GM18511 (cell line): Measurements from ENCODE around the gene DNAL1.
"Not testable (repeated sequence)": the region's sequence is repeated elsewhere in the genome, so short reads cannot be mapped to it uniquely, and the experiment has no call there.

Experiments used
- ATAC-seq: cut with Tn5 transposase; IDR thresholded peaks from one replicate; pipeline ENCODE4 v1.9.1; 2021; ENCODE audit warnings: mild to moderate bottlenecking, moderate library complexity; ENCODE audit not compliant: unreplicated experiment

The DNAL1 gene

DNA sequence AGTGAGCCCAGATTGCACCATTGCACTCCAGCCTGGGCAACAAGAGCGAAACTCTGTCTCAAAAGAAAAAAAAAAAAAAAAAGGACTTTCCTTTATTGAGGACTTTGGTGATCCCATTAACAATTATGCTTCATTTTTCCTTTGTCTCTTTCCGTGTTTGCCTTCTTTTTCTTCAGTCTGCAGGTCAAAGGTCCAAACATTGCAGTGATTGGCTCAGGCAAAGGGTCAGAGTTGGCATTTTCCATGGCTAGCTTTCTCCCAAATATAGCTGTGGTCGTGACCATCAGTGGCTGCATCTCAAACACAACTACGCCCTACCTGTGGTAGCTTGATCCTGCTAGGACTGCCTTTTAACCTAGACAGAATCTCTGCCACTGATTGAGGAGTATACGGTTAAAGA lies 7.0 kb upstream of the DNAL1 start:
- no peak for ATAC-seq

DNA sequence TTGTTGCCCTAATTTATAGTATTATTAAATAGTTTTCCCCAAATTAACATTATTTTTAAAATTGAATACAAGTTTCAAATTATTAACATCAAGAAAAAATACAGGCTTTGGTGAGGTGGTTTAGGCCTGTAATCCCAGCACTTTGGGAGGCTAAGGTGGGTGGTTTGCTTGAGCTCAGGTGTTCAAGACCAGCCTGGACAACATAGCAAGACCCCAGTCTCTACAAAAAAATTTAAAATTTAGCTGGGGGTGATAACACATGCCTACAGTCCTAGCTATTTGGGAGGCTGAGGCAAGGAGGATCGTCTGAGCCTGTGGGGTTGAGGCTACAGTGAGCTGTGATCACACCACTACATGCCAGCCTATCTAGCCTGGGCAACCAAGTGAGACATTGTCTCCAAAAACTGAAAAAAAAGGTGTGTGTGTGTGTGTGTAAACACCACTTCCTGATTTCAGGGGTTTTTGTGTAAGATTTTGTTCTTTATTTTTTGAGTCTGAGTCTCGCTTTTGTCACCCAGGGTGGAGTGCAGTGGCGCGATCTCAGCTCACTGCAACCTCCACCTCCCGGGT lies 3.9 kb upstream of the DNAL1 start:
- no peak for ATAC-seq

DNA sequence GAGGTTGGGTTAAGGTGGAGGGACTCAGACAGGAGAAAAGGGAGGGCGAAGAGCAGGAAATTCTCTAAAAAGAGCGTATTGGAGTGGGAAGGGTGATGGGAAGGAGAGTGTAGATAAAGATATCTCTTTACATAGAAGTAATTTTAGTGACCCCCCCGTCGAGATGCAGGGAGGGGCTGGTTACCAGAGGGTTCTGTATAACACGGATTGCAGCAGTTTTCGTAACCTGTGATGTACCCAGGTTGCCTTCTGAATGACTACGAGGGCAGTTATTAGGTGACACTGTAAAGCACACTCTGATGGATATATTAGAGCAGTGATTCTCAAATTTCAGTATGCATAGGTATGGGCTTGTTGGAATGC lies 443 bp downstream of the DNAL1 start:
- no peak for ATAC-seq

DNA sequence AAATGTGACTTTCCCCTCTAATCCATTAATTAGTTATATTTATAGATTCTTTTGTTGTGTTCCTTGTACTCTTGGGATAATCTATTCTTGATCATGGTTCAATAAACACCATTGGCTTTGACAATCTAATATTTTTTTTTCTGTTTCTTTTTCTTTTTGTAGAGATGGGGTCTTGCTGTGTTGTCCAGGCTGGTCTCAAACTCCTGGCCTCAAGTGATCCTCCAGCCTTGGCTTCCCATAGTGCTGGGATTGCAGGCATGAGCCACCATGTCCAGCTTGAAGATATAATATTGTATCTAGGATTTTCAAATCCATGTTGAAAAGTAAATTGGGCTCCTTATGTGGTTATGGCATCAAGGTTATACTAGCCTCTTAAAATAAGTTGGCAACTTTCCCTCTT lies 6.2 kb downstream of the DNAL1 start:
- ATAC-seq = no peak

DNA sequence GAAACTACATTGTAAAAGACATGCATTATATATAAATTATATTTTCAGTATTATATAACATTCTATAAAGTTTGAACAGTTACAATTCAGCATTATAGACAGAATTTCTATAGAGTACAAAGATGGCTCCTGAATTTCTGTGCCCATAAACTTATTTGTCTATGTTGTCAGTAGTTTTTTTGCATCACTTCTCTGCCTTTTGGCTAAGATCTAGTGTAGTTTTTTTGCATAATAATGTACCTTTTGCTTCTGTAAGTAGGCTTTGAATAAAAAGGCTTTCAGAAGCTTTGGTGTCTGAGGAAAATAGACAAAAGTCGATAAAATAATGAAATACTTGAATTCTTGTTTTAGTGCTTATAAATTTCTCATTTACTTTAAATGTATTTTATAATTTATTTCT lies 11.1 kb downstream of the DNAL1 start:
- ATAC-seq = no peak

DNA sequence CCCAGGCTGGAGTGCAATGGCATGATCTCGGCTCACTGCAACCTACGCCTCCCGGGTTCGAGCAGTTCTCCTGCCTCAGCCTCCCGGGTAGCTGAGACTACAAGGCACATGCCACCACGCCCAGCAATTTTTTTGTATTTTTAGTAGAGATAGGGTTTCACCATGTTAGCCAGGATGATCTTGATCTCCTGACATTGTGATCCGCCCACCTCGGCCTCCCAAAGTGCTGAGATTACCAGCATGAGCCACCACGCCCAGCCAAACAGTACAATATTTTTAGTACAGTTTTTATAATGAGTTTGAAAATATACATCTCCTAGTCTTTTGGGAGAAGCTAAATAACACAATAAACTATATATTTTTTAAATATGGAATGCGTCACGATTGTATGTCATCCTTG lies 14.4 kb downstream of the DNAL1 start:
- ATAC-seq = not testable (repeated sequence)

DNA sequence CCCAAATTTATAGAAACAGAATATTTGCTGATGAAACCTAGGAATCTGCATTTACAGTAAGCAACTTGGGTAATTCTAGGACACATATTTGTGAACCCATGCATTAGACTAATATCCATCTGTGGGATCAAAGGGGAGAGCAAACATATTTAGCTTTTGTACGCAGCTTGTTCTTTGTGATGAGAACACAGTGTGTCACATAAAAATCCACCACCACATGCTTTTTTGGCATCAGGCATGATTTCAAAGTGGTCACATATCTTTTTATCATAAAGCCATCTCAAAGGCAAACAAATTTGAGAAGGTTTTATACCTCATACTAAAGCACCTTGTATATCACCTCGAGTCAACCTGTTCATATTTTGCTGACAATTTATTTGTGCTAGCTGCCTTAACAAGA lies 15.7 kb downstream of the DNAL1 start:
- no peak for ATAC-seq

DNA sequence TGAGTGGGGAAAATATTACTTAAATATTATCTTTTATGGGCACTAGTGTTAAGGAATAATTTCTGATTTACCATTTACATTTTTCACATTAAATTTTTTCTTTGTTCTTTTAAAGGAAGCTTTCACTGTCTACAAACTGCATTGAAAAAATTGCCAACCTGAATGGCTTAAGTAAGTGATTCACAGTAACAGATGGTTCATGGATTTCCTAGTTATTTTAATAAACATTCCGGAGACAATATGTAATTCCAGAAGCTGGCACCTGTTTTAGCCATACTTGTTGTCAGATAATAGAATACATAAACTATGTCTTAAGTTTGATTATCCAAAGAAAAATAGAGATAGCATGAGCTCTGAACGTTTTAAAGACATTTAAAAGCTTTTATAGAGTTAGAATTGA lies 17.1 kb downstream of the DNAL1 start:
- no peak for ATAC-seq

DNA sequence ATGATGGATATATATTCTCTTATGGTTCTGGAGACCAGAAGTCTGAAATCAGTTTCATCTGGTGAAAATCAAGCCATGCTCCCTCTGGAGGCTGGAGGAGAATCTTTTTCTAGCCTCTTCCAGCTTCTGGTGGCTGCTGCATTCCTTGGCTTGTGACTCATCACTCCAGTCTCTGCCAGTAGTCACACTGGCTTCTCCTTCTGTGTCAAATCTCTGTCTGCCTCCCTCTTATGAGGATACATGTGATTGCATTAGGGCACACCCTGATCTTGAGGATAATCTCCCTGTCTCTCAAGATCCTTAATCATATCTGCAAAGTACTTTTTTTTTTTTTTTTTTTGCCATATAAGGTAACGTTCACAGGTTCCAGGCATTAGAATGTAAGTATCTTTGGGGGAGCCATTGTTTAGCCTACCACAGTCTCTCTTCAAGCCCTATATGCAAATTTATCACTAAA lies 17.7 kb downstream of the DNAL1 start:
- no peak for ATAC-seq

DNA sequence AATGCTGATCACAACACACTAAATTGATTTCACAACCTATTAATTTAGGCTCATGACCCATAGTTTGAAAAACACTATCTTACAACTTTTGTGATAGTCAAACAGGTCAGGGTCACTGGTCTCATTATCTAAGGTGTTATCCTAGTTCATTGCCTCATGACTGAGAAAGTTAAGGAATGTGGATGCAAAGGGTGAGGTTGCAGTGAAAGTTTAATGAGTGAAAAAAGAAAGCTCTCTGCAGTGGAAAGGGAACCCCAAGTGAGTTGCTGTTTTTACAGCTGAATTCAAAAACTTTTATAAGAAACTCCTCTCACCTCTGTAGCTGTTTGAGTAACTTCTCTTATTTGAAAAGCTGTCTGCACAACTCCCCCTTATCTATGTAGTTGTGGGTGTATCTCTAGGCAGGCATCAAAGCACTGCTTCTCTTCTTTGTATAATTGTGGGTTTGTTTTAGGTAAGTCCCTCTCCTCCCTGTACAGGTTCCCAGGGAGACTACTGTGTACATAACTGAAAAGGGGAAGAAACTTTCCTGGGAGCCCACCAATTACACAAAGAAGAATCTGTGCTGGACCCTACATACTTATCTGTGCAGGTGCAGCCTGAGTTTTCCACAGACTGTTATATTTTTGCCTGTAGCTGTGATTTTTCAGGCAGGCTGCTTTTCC lies 18.9 kb downstream of the DNAL1 start:
- no peak for ATAC-seq

DNA sequence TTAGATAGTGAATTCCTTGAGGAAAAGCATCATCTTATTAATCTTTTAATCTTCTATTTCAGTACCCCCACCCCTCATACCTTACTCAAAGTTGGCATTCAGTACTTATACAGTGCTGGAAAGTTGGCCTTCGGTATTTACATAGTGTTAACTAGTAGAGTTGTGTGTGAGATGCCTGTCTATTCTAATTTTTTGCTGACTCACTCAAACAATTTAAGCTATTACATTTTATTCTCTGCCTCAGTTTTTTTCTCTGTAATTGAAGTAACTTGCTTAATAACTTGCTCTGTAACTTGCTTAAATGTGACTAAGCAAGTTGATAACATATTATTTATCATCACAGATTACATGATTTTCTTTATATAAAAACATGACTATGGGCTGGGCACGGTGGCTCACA lies 20.3 kb downstream of the DNAL1 start:
- ATAC-seq = no peak

DNA sequence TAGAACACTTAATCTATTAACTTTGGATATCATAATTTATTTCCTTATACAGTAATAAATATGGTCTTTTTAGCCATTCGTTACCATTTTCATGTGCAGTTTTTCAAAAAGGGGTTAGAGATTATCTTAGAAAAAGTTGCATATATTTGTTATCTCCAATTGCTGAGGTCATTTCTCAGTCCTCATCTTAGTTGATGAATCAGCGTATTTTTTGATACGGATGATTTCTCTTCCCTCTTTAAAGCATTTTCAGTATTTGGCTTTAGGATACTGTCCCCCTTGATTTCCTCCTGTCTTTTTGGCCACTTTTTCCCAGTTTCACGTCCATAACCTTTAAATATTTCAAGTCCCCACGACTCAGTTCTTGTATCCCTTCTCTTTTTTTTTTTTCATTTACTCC lies 21.8 kb downstream of the DNAL1 start:
- ATAC-seq = no peak

DNA sequence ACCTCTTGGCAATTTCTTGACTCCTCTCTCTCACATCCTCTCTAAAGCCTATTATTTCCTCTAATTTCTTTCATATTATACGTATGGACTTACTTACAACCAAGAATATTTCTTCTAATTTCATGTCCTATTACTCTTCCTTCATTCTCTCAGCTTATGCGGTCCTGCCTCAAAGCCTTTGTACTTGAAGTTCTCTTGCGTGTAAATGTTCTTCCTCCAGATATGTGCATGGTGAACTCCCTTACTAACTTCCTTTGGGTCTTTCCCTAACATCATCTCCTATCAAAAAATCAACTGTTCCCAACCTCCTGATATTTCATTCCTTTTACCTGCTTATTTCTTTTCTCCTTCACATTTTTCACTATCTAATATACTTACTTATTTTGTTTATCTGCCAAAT lies 23.1 kb downstream of the DNAL1 start:
- ATAC-seq = no peak

DNA sequence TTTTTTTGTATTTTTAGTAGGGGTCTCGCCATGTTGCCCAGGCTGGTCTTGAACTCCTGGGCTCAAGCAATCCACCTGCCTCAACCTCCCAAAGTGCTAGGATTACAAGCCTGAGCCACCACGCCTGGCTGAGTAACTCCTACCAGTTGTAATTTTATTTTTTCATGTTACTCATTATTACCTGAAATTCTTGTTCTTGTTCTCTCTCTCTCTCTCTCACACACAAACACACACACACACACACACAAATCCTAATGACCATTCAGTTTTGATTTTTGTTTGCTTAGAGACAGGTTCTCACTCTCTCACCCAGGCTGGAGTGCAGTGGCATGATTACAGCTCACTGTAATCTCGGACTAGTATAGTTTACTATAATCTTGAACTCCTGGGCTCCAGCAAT lies 30.2 kb downstream of the DNAL1 start:
- no peak for ATAC-seq

DNA sequence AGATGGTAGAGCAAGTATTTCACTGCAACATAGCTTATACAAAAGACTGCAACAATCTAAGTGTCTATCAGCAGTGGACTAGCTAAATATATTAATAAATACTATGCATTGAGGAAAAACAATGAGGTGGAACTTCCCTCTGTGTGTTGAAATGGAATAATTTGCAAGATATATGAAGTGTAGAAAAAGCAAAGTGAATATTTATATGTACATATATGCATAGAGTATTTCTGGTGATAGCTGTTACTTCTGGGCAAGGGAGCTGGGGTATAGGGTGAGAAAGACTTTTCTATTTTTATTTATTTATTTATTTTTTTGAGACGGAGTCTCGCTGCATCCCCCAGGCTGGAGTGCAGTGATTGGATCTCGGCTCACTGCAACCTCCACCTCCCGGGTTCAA lies 33.9 kb downstream of the DNAL1 start:
- no peak for ATAC-seq

DNA sequence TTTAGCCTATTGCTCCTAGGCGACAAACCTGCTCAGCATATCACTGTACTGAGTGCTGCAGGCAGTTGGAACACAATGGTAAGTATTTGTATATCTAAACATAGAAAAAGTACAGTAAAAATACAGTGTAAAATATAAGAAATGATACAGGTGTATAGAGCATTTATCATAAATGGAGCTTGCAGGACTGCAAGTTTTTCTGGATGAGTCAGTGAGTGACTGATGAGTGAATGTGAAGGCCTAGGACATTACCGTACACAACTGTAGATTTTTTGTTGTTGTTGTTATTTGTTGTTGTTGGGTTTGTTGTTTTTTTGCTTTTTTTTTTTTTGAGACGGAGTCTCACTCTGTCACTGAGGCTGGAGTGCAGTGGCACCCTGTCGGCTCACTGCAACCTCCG lies 36.0 kb downstream of the DNAL1 start:
- ATAC-seq = no peak

DNA sequence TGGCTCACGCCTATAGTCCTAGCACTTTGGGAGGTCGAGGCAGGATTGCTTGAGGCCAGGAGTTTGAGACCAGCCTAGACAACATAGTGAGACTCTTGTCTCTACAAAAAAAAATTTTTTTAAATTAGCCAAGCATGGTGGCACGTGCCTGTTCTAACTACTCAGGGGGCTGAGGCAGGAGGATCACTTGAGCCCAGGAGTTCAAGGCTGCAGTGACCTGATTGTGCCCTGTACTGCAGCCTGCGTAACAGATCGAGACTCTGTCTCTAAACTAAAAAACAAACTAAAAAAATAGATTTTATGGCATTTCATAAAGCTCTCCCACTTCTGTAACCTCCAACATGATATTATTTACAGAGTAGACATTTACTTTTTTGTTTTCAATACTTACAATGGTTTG lies 39.8 kb downstream of the DNAL1 start:
- ATAC-seq = no peak

DNA sequence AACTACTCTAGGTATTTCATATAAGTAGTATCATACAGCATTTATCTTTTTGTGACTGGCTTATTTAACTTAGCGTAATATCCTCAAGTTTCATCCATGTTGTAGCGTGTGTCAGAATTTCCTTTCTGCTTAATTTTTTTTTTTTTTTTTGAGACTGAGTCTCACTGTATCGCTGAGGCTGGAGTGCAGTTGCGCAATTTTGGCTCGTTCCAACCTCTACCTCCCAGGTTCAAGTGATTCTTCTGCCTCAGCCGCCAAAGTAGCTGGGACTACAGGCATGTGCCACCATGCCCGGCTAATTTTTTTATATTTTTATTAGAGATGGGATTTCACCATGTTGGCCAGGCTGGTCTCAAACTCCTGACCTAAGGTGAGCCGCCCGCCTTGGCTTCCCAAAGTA lies 40.5 kb downstream of the DNAL1 start:
- no peak for ATAC-seq

DNA sequence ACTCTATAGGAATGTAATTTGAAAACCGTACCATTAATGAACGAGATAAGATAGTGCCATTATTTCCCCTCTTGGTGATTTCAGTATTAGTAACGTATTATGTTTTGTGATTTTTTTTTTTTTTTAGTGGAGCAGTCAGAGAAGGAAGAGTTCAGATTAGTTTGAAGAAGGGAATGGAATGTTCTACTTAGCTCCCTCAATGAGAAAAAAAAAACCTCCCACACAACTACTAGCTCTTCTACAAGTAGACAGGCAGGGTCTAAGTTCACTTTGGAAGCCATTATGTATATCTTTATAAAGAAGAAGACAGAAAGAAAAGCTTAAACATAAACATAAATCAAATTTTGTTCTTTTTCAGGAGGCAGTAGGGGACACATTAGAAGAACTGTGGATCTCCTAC lies 42.1 kb downstream of the DNAL1 start:
- no peak for ATAC-seq

DNA sequence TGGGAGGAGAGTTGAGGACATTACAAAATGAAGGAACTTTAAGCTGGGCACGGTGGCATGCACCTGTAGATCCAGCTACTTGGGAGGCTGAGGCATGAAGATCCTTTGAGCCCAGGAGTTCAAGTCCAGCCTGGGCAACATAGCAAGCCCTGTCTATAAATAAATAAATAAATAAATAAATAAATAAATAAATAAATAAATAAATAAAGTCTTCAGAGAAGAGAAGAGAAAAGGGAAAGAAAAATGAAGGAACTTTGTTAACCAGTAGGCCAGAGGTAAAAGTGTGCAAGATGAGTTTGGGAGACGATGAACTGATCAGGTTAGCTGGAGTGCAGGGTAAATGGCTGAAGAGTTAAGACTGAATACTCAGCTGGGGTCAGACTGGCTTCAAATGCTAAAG lies 49.3 kb downstream of the DNAL1 start:
- ATAC-seq = no peak

DNA sequence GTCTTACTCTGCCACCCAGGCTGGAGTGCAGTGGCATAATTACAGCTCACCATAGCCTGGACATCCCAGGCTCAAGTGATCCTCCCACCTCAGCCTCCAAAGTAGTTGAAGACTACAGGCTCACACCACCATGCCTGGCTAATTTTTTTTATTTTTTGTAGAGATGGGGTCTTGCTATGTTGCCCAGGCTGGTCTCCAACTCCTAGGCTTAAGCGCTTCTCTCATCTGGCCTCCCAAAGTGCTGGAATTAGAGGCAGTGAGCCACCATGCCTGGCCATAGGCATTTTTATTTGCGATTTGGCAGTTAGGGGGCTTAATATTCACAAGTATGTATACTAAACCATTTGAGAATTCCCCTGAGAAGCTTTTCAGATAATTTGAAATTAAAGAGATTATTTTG lies 50.3 kb downstream of the DNAL1 start:
- no peak for ATAC-seq

DNA sequence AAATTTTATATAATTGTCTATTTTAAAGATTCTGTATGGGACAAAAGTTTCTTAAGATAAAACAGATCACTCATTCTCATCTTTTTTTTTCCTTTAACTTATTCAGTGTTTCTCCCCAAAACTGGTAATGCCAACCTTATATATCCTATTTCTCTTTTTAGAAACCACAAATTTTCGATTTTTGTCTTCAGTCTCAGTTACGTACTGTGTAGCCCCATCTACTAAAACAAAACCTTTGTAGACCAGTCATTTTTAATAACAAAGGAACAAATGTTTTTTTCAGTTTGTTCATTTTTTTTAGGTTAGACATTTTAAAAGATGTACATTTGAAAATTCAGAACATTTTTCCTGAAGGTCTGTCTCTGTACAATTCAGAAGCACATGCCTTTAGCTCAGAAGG lies 51.2 kb downstream of the DNAL1 start:
- ATAC-seq = peak; percentile 74
